CD14-positive monocyte (primary cell): ENCODE data around the gene CSNK1E. TPM values are rescaled to one million over a fixed set of nuclear protein-coding genes. Genes with fewer than 3 reads are reported as not detected.

Source experiments
- DNase-seq, 3 donors: peaks; one replicate each; pipeline ENCODE4 v3.0.0-alpha.2; 2011 to 2022
- H2AFZ ChIP-seq: 2 replicates; pipeline ENCODE4 v1.6.0; 2012; ENCODE audit warnings: mild to moderate bottlenecking, low read depth, low read length, inconsistent platforms; ENCODE audit not compliant: insufficient read depth, poor library complexity, severe bottlenecking
- H3K27ac ChIP-seq, 2 donors: 1 replicate in 1 of 2; 2 replicates in 1 of 2; pipeline ENCODE4 v1.5.1; 2012 to 2013; ENCODE audit warnings: low read length in 2 of 2, control low read depth in 1 of 2, inconsistent platforms in 1 of 2, low read depth in 1 of 2, mild to moderate bottlenecking in 1 of 2
- H3K27me3 ChIP-seq, 2 donors: one replicate each; pipeline versions ENCODE4 v1.6.0 to v1.6.1; 2011 to 2013; ENCODE audit warnings: low read length in 2 of 2; ENCODE audit not compliant: control insufficient read depth in 2 of 2, insufficient read depth in 2 of 2
- H3K36me3 ChIP-seq, 2 donors: replicated peaks in 1 of 2; 1 replicate in 1 of 2; 2 replicates in 1 of 2; pipeline versions ENCODE4 v1.5.1 to v1.6.1; 2012 to 2013; ENCODE audit warnings: low read length in 2 of 2, control low read depth in 1 of 2, inconsistent platforms in 1 of 2, mild to moderate bottlenecking in 1 of 2; ENCODE audit not compliant: insufficient read depth in 2 of 2, control insufficient read depth in 1 of 2
- H3K4me1 ChIP-seq, 2 donors: 1 replicate in 1 of 2; 2 replicates in 1 of 2; pipeline versions ENCODE4 v1.5.1 to v1.6.1; 2012 to 2013; ENCODE audit warnings: low read length in 2 of 2, control low read depth in 1 of 2, inconsistent platforms in 1 of 2, mild to moderate bottlenecking in 1 of 2, moderate library complexity in 1 of 2; ENCODE audit not compliant: insufficient read depth in 2 of 2, control insufficient read depth in 1 of 2
- H3K4me2 ChIP-seq: replicated peaks from 2 replicates; pipeline ENCODE3; 2012; ENCODE audit warnings: low read length, moderate library complexity, mild to moderate bottlenecking; ENCODE audit not compliant: poor library complexity, severe bottlenecking; ENCODE audit errors: extremely low read depth
- H3K4me3 ChIP-seq, 3 experiments: fragments of 200-600 bp in 1 of 3; sonication (generic) in 1 of 3; replicated peaks in 1 of 3; 1 replicate in 2 of 3; 2 replicates in 1 of 3; pipeline ENCODE4 v1.5.1; 2011 to 2013; ENCODE audit warnings: low read length in 3 of 3, mild to moderate bottlenecking in 3 of 3, control low read depth in 2 of 3, low read depth in 2 of 3, inconsistent platforms in 1 of 3, moderate library complexity in 1 of 3
- H3K79me2 ChIP-seq: 2 replicates; pipeline ENCODE4 v1.6.0; 2012; ENCODE audit warnings: mild to moderate bottlenecking, control low read depth, inconsistent platforms, low read length, moderate library complexity; ENCODE audit not compliant: insufficient read depth
- H3K9ac ChIP-seq: 2 replicates; pipeline ENCODE4 v1.6.0; 2017; ENCODE audit warnings: low read length, mild to moderate bottlenecking; ENCODE audit not compliant: insufficient read depth, poor library complexity, severe bottlenecking
- H3K9me3 ChIP-seq, 2 donors: replicated peaks in 1 of 2; 1 replicate in 1 of 2; 2 replicates in 1 of 2; pipeline versions ENCODE4 v1.5.1 to v1.6.1; 2012 to 2013; ENCODE audit warnings: low read length in 2 of 2, control low read depth in 1 of 2; ENCODE audit not compliant: control insufficient read depth in 1 of 2, insufficient read depth in 1 of 2
- H4K20me1 ChIP-seq: 2 replicates; pipeline ENCODE4 v1.6.0; 2012; ENCODE audit warnings: mild to moderate bottlenecking, low read length, control low read depth, moderate library complexity; ENCODE audit not compliant: insufficient read depth
- H3K27ac Mint-ChIP-seq, 7 donors: one replicate each; pipeline ENCODE4 v1.8.0; 2020; ENCODE audit warnings: mild to moderate bottlenecking in 7 of 7, mixed read lengths in 7 of 7, moderate library complexity in 6 of 7, inconsistent platforms in 2 of 7
- H3K27me3 Mint-ChIP-seq, 3 donors: one replicate each; pipeline ENCODE4 v1.8.0; 2021 to 2022; ENCODE audit warnings: low read depth in 3 of 3, mild to moderate bottlenecking in 3 of 3, mixed read lengths in 3 of 3, moderate library complexity in 3 of 3, inconsistent platforms in 1 of 3
- H3K36me3 Mint-ChIP-seq, 2 donors: one replicate each; pipeline ENCODE4 v1.8.0; 2020; ENCODE audit warnings: mixed read lengths in 2 of 2, inconsistent platforms in 1 of 2, mild to moderate bottlenecking in 1 of 2
- H3K4me1 Mint-ChIP-seq: one replicate; pipeline ENCODE4 v1.8.0; 2020; ENCODE audit warnings: mild to moderate bottlenecking, mixed read lengths
- H3K4me3 Mint-ChIP-seq, 2 donors: one replicate each; pipeline ENCODE4 v1.8.0; 2020; ENCODE audit warnings: mild to moderate bottlenecking in 2 of 2, mixed read lengths in 2 of 2, moderate library complexity in 1 of 2
- H3K9me3 Mint-ChIP-seq, 7 donors: one replicate each; pipeline ENCODE4 v1.8.0; 2020 to 2022; ENCODE audit warnings: mixed read lengths in 7 of 7, mild to moderate bottlenecking in 6 of 7, moderate library complexity in 6 of 7, inconsistent platforms in 2 of 7
- WGBS: methylation state at CpG from one replicate; pipeline ENCODE4 v1.1.5; 2013; ENCODE audit warnings: missing lambda C conversion rate; ENCODE audit not compliant: insufficient coverage; 5-methylcytosine and 5-hydroxymethylcytosine counted together
- intact Hi-C, 2 donors: fragments of 100-400 bp; cut with micrococcal nuclease; formaldehyde crosslinking; loops; one replicate each; pipeline versions ENCODE4 v1.15.0 to v1.15.1; 2023
- polyA plus RNA-seq, 3 donors: library from polyadenylated mRNA; depleted of rRNA in 1 of 3; unstranded in 2 of 3; stranded (reverse) in 1 of 3; fragments of 300-500 nt in 2 of 3; fragments of >200 nt in 1 of 3; fragmentation: Illumina TruSeq in 2 of 3; gene quantifications; 1 replicate in 2 of 3; 2 replicates in 1 of 3; pipeline ENCODE4 v1.2.3, GENCODE V29; 2012 to 2021
- TF ChIP-seq, protein P1 (sequence below): fragments of 200-600 bp; IDR thresholded peaks from one replicate; pipeline ENCODE4 v1.8.0; 2022; ENCODE audit warnings: antibody characterized with exemption, mild to moderate bottlenecking

CSNK1E gene
- polyA plus RNA-seq, 3 donors: 1.9 to 44.7 (median 3.1) TPM

DNA sequence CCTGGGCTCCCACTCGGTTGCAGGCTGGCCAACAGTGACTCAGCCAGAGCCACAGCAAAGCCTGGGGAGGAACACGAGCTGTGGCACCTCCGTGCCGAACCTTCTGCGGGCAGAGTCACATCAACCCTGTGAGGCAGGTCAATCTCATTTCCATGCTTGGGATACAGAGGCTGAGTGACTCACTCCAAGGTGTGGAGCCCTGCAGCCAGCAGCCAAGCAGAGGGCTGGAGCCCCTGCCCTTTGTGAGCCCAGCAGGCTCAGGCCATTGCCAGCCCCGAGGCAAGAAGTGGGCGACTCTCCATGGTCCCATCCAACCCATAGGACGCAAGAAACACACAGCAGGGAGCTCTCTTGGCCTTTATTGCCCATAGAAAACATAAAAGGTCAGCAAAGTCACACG, 21.4 kb downstream of the CSNK1E start:
- DNase-seq: no peak
- Histone ChIP-seq H3K4me3 (no peak overlapping the region), H3K79me2 (no peaks in the 10 kb centered on the region), H3K9me3 (no peaks in the 10 kb centered on the region), H3K27ac (no peak overlapping the region), H3K36me3 (peaks cover 57 to 78% of the 10 kb centered on the region in 2 donors), H3K9ac (no peak overlapping the region), H3K27me3 (no peaks in the 10 kb centered on the region), H3K4me2 (no peak overlapping the region), H3K4me1 (no peaks in the 10 kb centered on the region), H4K20me1 (no peaks in the 10 kb centered on the region), H2AFZ (no peak overlapping the region)
- Mint-ChIP-seq H3K4me3 (no peak overlapping the region), H3K27ac (no peak overlapping the region), H3K36me3 (peaks cover 54 to 73% of the 10 kb centered on the region in 2 donors), H3K4me1 (no peaks in the 10 kb centered on the region), H3K9me3 (peaks cover 0 to 3% (median 0%) of the 10 kb centered on the region in 7 donors), H3K27me3 (peaks cover 0 to 2% (median 1%) of the 10 kb centered on the region in 3 donors)
- TF ChIP-seq, protein P1, sequence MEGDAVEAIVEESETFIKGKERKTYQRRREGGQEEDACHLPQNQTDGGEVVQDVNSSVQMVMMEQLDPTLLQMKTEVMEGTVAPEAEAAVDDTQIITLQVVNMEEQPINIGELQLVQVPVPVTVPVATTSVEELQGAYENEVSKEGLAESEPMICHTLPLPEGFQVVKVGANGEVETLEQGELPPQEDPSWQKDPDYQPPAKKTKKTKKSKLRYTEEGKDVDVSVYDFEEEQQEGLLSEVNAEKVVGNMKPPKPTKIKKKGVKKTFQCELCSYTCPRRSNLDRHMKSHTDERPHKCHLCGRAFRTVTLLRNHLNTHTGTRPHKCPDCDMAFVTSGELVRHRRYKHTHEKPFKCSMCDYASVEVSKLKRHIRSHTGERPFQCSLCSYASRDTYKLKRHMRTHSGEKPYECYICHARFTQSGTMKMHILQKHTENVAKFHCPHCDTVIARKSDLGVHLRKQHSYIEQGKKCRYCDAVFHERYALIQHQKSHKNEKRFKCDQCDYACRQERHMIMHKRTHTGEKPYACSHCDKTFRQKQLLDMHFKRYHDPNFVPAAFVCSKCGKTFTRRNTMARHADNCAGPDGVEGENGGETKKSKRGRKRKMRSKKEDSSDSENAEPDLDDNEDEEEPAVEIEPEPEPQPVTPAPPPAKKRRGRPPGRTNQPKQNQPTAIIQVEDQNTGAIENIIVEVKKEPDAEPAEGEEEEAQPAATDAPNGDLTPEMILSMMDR: no peak
- intact Hi-C loops: loop anchor here (5.0 kb wide), 1 partner anchor 56 kb away; no protein-coding TSS in a partner anchor
- WGBS: 99% methylated on average over 7 of the region's 9 CpGs

DNA sequence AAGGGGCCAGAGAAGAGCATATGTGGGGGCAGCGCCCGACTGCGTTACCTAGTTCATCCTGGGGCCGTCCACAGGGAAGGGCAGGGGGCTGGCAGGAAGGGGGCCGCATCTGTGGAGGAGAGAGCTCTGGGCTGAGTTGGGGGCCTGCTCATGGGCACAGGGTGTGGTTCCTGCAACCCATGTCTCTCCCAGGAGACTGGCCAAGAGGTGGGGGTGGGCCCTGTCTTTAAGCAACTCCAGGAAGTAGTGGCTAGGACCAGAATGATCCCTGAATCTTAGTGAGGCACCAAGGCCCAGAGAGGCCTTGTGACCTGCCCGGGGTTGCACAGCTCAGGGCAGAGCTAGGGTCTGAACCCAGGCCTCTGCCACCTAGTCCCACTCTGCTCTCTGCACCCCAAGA, 21.9 kb downstream of the CSNK1E start:
- TF ChIP-seq, protein P1: no peak
- Mint-ChIP-seq H3K36me3 (peaks cover 48 to 68% of the 10 kb centered on the region in 2 donors), H3K9me3 (peaks cover 0 to 3% (median 0%) of the 10 kb centered on the region in 7 donors), H3K4me3 (no peak overlapping the region), H3K27me3 (peaks cover 0 to 2% (median 1%) of the 10 kb centered on the region in 3 donors), H3K4me1 (peaks cover 1% of the 10 kb centered on the region), H3K27ac (peak overlapping the region in 1 of 7 donors; percentile 18)
- DNase-seq: no peak
- no peak overlapping the region for H2AFZ ChIP-seq
- intact Hi-C loops: loop anchor here (5.0 kb wide), 1 partner anchor 57 kb away; no protein-coding TSS in a partner anchor
- no peaks in the 10 kb centered on the region for H3K27me3 ChIP-seq
- no peaks in the 10 kb centered on the region for H3K79me2 ChIP-seq
- H3K9ac ChIP-seq: no peak overlapping the region
- no peaks in the 10 kb centered on the region for H3K4me1 ChIP-seq
- no peak overlapping the region for H3K4me2 ChIP-seq
- WGBS: 91% methylated on average over 6 of the region's 6 CpGs
- no peak overlapping the region for H3K27ac ChIP-seq
- no peaks in the 10 kb centered on the region for H3K9me3 ChIP-seq
- H3K36me3 ChIP-seq: peaks cover 52 to 72% of the 10 kb centered on the region in 2 donors
- no peaks in the 10 kb centered on the region for H4K20me1 ChIP-seq
- H3K4me3 ChIP-seq: no peak overlapping the region
